ENCODE results near the gene HDAC10. TPM values are rescaled to one million over a fixed set of nuclear protein-coding genes. Genes with fewer than 3 reads are reported as not detected.

HDAC10 gene
- total RNA-seq = 12.7 TPM
- long read RNA-seq, partial matches to known transcripts = 11 of 16 reads
- long read RNA-seq, other reads (novel, unspliced or antisense) = 5 of 16 reads

GRCh38 chr22:50250555-50251476 lies at the start of gene HDAC10:
Gene HDAC10, minus strand, starts transcription at chr22:50251265. Its CDS starts 233 bp downstream, at chr22:50251032.
- DNase-seq = peak; percentile 92
- intact Hi-C loops (cut with micrococcal nuclease) = no loop called here
- ATAC-seq = peak; percentile 87

GRCh38 chr22:50300620-50301257 lies 49.7 kb upstream of the HDAC10 start:
- ATAC-seq (no peak), DNase-seq (no peak)
- intact Hi-C loops (cut with micrococcal nuclease) = no loop called here

GRCh38 chr22:50299785-50300619 lies 48.9 kb upstream of the HDAC10 start:
- DNase-seq (peak; percentile 62), ATAC-seq (no peak)
- intact Hi-C loops (cut with micrococcal nuclease) = no loop called here

GRCh38 chr22:50298937-50299784 lies 48.1 kb upstream of the HDAC10 start:
- DNase-seq (peak; percentile 66), ATAC-seq (peak; percentile 5)
- intact Hi-C loops (cut with micrococcal nuclease) = no loop called here

GRCh38 chr22:50298266-50298637 lies 47.2 kb upstream of the HDAC10 start:
- no peak for ATAC-seq
- intact Hi-C loops (cut with micrococcal nuclease) = no loop called here
- DNase-seq = no peak

- DNase-seq (no peak), ATAC-seq (no peak)
- intact Hi-C loops (cut with micrococcal nuclease) = no loop called here
Measured at GRCh38 chr22:50297510-50298265, 46.6 kb upstream of the HDAC10 start.

GRCh38 chr22:50296658-50297490 lies 45.8 kb upstream of the HDAC10 start:
- ATAC-seq (peak; percentile 19), DNase-seq (peak; percentile 68)
- intact Hi-C loops (cut with micrococcal nuclease) = no loop called here

- intact Hi-C loops (cut with micrococcal nuclease) = no loop called here
- DNase-seq = no peak
- no peak for ATAC-seq
Measured at GRCh38 chr22:50294319-50294656, 43.2 kb upstream of the HDAC10 start.

- intact Hi-C loops (cut with micrococcal nuclease) = no loop called here
- ATAC-seq = peak; percentile 92
- DNase-seq = peak; percentile 59
Measured at GRCh38 chr22:50293441-50294318, 42.6 kb upstream of the HDAC10 start.

- DNase-seq (peak; percentile 90), ATAC-seq (no peak)
- intact Hi-C loops (cut with micrococcal nuclease) = no loop called here
Measured at GRCh38 chr22:50292643-50293440, 41.8 kb upstream of the HDAC10 start.

- intact Hi-C loops (cut with micrococcal nuclease) = no loop called here
- no peak for DNase-seq
- no peak for ATAC-seq
Measured at GRCh38 chr22:50289942-50290630, 39.0 kb upstream of the HDAC10 start.

- no peak for ATAC-seq
- intact Hi-C loops (cut with micrococcal nuclease) = no loop called here
Measured at GRCh38 chr22:50289151-50289941, 38.3 kb upstream of the HDAC10 start.

GRCh38 chr22:50287731-50288130 lies 36.7 kb upstream of the HDAC10 start:
- no peak for DNase-seq
- ATAC-seq = no peak
- intact Hi-C loops (cut with micrococcal nuclease) = no loop called here

More at GRCh38 chr22:50289151-50289941, 38.3 kb upstream of the HDAC10 start:
- DNase-seq = no peak

GRCh38 chr22:50286701-50287318 lies 35.7 kb upstream of the HDAC10 start:
- DNase-seq (no peak), ATAC-seq (no peak)
- intact Hi-C loops (cut with micrococcal nuclease) = no loop called here

Measured in left ventricle myocardium superior (tissue), 1 donor.